Right lobe of liver (tissue), 6 donors: ENCODE results near the gene CHMP2A. TPM values are rescaled to one million over a fixed set of nuclear protein-coding genes. Genes with fewer than 3 reads are reported as not detected.

Source experiments
- ATAC-seq, 4 donors: fragments of 200-7000 bp; cut with Tn5 transposase; one replicate each; pipeline ENCODE4 v1.9.1; 2020; ENCODE audit warnings: mild to moderate bottlenecking in 4 of 4, moderate library complexity in 4 of 4
- DNase-seq, 3 donors: peaks; one replicate each; pipeline ENCODE4 v3.0.0-alpha.2; 2020
- H3K27ac ChIP-seq, 3 donors: fragments of 200-600 bp; one replicate each; pipeline ENCODE4 v1.8.0; 2022
- H3K27me3 ChIP-seq, 2 donors: fragments of 200-600 bp; one replicate each; pipeline ENCODE4 v1.8.0; 2022
- H3K36me3 ChIP-seq, 4 donors: fragments of 200-600 bp; sonication (generic) in 1 of 4; one replicate each; pipeline versions ENCODE4 v1.5.1 to v1.8.0; 2017 to 2022; ENCODE audit warnings: control low read depth in 1 of 4
- H3K4me1 ChIP-seq, 4 donors: fragments of 200-600 bp; sonication (generic) in 1 of 4; one replicate each; pipeline versions ENCODE4 v1.5.1 to v1.8.0; 2017 to 2022; ENCODE audit warnings: control low read depth in 1 of 4
- H3K4me3 ChIP-seq, 3 donors: fragments of 200-600 bp; one replicate each; pipeline ENCODE4 v1.8.0; 2022
- H3K9me3 ChIP-seq, 4 donors: fragments of 200-600 bp; sonication (generic) in 1 of 4; one replicate each; pipeline versions ENCODE4 v1.5.1 to v1.8.0; 2017 to 2022; ENCODE audit warnings: control low read depth in 1 of 4
- POLR2A ChIP-seq: fragments of 450-650 bp; IDR thresholded peaks from one replicate; pipeline ENCODE4 v1.6.1; 2017; ENCODE audit warnings: antibody characterized with exemption, mild to moderate bottlenecking
- WGBS: methylation state at CpG from one replicate; pipeline ENCODE4 v1.1.6; 2018; ENCODE audit warnings: low coverage, low lambda C conversion rate; ENCODE audit not compliant: insufficient coverage; ENCODE audit errors: missing lambda C conversion rate; 5-methylcytosine and 5-hydroxymethylcytosine counted together
- intact Hi-C, 2 donors: fragments of 100-400 bp; cut with DNase I; formaldehyde crosslinking; loops; one replicate each; pipeline versions ENCODE4 v1.11.2 to v1.14.1; 2022
- total RNA-seq, 6 experiments: library from RNA; depleted of rRNA in 2 of 6; stranded (reverse); fragments of >200 nt in 2 of 6; fragmentation: NEBNext Ultra II Directional in 3 of 6; extraction: Animal tissue kit (Norgen Biotek cat#: 25700) in 3 of 6; gene quantifications; one replicate each; pipeline versions ENCODE4 v1.1.0 to v1.2.4, GENCODE V29; 2016 to 2023
- TF ChIP-seq, protein P1 (sequence below), 4 donors: fragments of 200-600 bp in 3 of 4; fragments of 450-650 bp in 1 of 4; IDR thresholded peaks; one replicate each; pipeline versions ENCODE4 v1.5.1 to v1.8.0; 2016 to 2022; ENCODE audit warnings: antibody characterized with exemption in 4 of 4, mild to moderate bottlenecking in 2 of 4
- donor health status: DM: no; HTN: yes; CAD: no.
- donor health status: DM: no; HTN: no; CAD: no.
- donor health status: DM: no; HTN: no; CAD: no.
- donor health status: DM: no; HTN: yes; CAD: no.
- donor health status: DM: no; HTN: yes; CAD: no.

CHMP2A gene
- total RNA-seq, 6 experiments from 2014 or later: 62.1 to 90.9 (median 70.7) TPM

DNA sequence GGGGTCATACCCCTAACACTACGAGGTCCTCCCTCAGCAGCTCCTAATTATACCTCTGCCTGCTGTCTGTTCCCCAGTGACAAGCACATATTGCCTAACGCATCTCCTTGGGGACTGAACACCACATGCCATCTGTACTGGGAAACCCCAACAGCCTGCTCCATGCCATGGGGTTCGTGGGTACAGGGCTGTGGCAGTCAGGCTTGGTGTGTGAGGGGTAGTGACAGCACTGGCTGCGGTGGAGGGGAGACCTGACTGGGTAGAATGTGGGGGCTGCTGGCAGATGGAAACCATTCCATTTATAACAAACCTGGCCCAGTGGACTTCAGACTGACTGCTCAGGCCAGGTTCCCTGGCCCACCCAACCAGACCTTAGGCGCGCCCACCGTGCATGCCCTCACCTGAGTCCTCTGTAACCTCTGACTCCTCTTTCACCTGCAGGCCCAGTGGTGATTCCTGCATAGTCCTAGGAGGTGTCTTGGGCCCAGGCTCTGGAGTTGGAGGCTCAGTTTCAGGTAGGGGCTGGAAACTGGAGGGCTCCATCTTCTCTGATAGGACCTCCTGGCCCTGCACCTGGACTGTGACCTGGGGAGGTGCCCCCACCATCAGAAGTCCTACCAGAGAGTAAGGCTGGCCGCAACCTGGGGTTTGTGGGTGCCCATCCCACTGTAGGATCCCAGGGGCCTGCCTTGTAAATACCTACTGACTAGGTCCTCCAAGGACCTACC is 15.2 kb upstream of the CHMP2A start:
- WGBS: 80% methylated on average over 2 of the region's 8 CpGs
- H3K36me3 ChIP-seq: peaks cover 0 to 10% (median 0%) of the 10 kb centered on the region in 4 donors
- ATAC-seq: no peak
- no peaks in the 10 kb centered on the region for H3K9me3 ChIP-seq
- DNase-seq: peak; percentile 22 to 46 (median 40)
- TF ChIP-seq POLR2A: no peak
- TF ChIP-seq, protein P1, sequence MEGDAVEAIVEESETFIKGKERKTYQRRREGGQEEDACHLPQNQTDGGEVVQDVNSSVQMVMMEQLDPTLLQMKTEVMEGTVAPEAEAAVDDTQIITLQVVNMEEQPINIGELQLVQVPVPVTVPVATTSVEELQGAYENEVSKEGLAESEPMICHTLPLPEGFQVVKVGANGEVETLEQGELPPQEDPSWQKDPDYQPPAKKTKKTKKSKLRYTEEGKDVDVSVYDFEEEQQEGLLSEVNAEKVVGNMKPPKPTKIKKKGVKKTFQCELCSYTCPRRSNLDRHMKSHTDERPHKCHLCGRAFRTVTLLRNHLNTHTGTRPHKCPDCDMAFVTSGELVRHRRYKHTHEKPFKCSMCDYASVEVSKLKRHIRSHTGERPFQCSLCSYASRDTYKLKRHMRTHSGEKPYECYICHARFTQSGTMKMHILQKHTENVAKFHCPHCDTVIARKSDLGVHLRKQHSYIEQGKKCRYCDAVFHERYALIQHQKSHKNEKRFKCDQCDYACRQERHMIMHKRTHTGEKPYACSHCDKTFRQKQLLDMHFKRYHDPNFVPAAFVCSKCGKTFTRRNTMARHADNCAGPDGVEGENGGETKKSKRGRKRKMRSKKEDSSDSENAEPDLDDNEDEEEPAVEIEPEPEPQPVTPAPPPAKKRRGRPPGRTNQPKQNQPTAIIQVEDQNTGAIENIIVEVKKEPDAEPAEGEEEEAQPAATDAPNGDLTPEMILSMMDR (IDR thresholded peaks at IDR 0.05): no peak
- H3K27ac ChIP-seq: no peak overlapping the region
- no peaks in the 10 kb centered on the region for H3K27me3 ChIP-seq
- H3K4me3 ChIP-seq: no peak overlapping the region
- H3K4me1 ChIP-seq: peaks cover 0 to 17% (median 3%) of the 10 kb centered on the region in 4 donors
- intact Hi-C loops: no loop called here

DNA sequence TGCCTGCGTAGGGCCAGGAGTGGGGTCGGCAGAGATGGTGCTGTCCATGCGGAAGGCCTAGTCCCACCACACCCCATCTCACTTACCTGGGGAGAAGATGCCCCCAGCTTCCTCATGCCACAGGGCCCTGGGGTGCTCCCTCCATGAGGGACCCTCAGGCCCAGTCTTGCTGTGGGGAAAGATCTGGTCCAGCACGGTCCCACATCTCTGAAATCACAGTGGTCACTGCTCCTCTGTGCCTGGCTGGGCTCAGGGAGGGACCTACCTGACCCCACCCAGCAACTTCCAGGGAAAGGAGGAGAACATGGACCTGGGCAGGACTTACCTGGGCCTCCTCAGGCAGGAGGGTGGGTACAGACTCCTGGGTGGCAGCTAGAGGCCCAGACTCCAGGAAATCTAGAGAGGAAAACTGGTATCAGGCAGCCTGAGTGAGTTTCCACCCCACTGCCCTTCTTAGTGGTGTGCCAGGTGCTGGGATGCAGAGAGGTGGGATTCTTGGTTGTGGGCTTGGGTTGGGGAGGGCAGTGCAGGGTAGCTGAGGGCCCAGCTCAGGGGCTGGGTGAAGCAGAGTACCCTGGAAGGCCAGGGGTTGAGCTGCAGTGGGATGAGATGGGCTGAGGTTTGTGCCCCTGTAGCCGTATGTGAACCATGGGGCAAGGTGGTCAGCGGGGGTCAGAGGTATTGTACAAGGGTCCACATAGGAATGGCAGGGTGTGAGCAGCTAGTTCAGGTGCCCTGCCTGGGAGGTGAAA is 14.5 kb upstream of the CHMP2A start:
- ATAC-seq (no peak), DNase-seq (peak in 1 of 3 donors; percentile 42)
- intact Hi-C loops: no loop called here
- WGBS: 88% methylated on average over 3 of the region's 6 CpGs
- Histone ChIP-seq H3K27me3 (no peaks in the 10 kb centered on the region), H3K27ac (no peak overlapping the region), H3K4me1 (peaks cover 0 to 14% (median 2%) of the 10 kb centered on the region in 4 donors), H3K4me3 (no peak overlapping the region), H3K36me3 (peaks cover 0 to 10% (median 0%) of the 10 kb centered on the region in 4 donors), H3K9me3 (no peaks in the 10 kb centered on the region)
- no peak for TF ChIP-seq POLR2A
- TF ChIP-seq, protein P1 (IDR thresholded peaks at IDR 0.05): no peak

DNA sequence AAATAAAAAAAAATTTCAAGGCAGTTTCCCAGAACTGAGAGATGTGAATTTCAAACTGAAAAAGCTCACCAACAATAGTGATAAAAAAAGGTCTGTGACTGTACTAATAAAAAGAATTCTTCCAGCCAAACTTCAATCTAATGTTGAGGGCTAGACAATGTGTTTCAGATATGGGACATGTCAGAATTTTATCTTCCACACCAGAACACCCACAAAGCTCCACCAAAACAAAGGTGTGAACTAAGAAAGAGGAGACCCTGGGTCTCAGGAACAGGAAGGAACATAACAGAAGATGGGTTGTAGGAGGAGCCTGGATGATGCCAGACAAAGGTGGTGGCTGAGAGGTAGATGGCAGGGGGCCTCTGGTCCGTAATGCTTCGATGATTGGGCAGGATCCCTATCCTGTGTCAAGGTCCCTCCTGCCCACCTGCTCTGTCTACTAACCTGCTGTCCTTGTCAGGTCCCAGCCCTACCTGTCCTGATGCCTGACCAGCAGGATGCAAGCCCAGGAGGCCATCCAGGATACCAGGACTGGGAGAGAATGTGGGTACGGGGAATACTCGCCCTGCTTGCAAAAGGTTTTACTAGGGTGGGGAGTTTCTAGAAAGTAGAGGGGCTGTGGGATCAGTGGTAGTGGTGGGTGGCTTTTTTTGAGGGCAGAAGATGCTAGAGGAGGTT is 13.7 kb upstream of the CHMP2A start:
- intact Hi-C loops: no loop called here
- Histone ChIP-seq H3K27me3 (no peaks in the 10 kb centered on the region), H3K36me3 (peaks cover 0 to 10% (median 0%) of the 10 kb centered on the region in 4 donors), H3K9me3 (no peaks in the 10 kb centered on the region), H3K4me1 (peaks cover 0 to 7% (median 0%) of the 10 kb centered on the region in 4 donors), H3K4me3 (no peak overlapping the region), H3K27ac (no peak overlapping the region)
- no peak for TF ChIP-seq POLR2A
- TF ChIP-seq, protein P1 (IDR thresholded peaks at IDR 0.05): no peak
- ATAC-seq (no peak), DNase-seq (peak in 1 of 3 donors; percentile 30)
- WGBS: 88% methylated on average over 4 of the region's 4 CpGs

DNA sequence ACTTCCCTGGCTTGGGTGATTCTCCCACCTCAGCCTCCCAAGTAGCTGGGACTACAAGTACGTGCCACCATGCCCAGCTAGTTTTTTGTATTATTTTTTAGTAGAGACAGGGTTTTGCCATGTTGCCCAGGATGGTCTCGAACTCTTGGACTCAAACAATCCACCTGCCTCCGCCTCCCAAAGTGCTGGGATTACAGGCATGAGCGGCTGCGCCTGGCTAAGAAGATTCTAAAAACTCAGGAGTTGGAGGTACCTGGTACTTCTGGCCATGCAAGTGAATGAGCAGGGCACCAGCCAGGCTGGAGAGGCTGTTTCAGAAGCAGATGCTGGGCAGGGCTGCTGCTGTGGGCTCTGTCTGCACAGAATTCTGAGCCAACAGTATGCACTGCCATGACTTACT is 12.1 kb upstream of the CHMP2A start:
- H3K36me3 ChIP-seq: peaks cover 0 to 10% (median 0%) of the 10 kb centered on the region in 4 donors
- no peaks in the 10 kb centered on the region for H3K27me3 ChIP-seq
- no peaks in the 10 kb centered on the region for H3K9me3 ChIP-seq
- intact Hi-C loops: no loop called here
- H3K27ac ChIP-seq: no peak overlapping the region
- WGBS: 95% methylated on average over 5 of the region's 5 CpGs
- peaks cover 0 to 16% (median 6%) of the 10 kb centered on the region in 4 donors for H3K4me1 ChIP-seq
- no peak overlapping the region for H3K4me3 ChIP-seq
- no peak for ATAC-seq
- TF ChIP-seq, protein P1 (IDR thresholded peaks at IDR 0.05): no peak
- TF ChIP-seq POLR2A: no peak
- DNase-seq: peak in 1 of 3 donors; percentile 22
